ENCODE data around the gene IRX3.

The IRX3 gene

DNA sequence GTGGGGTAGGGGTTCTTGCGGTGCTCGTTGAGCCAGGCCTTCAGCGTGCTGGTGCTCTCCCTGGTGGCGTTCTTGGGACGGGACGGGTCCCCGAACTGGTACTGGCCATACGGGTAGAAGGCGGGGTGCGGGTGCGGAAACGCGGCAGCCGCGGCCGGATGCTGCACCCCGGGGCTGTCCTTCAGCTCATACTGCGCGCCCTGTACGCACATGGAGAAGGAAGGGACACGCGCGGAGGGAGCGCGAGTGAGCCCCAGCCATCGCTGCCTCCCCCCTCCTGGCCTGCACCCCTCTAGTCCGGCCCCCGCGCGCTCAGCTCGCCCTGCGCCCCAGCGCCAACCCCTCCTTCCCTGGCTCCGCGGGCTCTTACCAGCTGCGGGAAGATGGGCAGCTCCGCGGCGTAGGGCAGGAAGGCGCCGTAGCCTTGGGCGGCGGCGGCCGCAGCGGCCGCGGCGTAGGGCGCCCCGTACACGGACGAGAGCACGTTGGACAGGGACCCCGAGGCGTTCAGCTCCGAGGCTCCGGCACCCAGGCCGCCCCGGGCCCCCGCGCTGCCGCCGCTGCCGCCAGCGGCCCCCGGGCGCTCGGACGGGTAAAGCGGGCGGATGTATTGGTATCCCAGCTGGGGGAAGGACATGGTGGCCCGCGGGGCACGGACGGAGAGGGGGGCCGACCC is 1.0 kb downstream of the IRX3 start:
- peak; percentile 37 for ATAC-seq
- TF ChIP-seq, protein P1, sequence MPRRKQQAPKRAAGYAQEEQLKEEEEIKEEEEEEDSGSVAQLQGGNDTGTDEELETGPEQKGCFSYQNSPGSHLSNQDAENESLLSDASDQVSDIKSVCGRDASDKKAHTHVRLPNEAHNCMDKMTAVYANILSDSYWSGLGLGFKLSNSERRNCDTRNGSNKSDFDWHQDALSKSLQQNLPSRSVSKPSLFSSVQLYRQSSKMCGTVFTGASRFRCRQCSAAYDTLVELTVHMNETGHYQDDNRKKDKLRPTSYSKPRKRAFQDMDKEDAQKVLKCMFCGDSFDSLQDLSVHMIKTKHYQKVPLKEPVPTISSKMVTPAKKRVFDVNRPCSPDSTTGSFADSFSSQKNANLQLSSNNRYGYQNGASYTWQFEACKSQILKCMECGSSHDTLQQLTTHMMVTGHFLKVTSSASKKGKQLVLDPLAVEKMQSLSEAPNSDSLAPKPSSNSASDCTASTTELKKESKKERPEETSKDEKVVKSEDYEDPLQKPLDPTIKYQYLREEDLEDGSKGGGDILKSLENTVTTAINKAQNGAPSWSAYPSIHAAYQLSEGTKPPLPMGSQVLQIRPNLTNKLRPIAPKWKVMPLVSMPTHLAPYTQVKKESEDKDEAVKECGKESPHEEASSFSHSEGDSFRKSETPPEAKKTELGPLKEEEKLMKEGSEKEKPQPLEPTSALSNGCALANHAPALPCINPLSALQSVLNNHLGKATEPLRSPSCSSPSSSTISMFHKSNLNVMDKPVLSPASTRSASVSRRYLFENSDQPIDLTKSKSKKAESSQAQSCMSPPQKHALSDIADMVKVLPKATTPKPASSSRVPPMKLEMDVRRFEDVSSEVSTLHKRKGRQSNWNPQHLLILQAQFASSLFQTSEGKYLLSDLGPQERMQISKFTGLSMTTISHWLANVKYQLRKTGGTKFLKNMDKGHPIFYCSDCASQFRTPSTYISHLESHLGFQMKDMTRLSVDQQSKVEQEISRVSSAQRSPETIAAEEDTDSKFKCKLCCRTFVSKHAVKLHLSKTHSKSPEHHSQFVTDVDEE (CRISPR knock-in tag; IDR thresholded peaks at IDR 0.05) = no peak
- no peak for TF ChIP-seq ZNF565 (CRISPR knock-in tag; conservative IDR thresholded peaks at IDR 0.05; ENCODE audit: low read depth)
- no peak for TF ChIP-seq ISL1 (CRISPR knock-in tag; IDR thresholded peaks at IDR 0.05)
- TF ChIP-seq ZNF70 (CRISPR knock-in tag; IDR thresholded peaks at IDR 0.05) = no peak
- no peak for TF ChIP-seq BACH2 (CRISPR knock-in tag; IDR thresholded peaks at IDR 0.05; ENCODE audit: borderline replicate concordance)
- no peak for TF ChIP-seq ZNF8 (CRISPR knock-in tag; IDR thresholded peaks at IDR 0.05)
- TF ChIP-seq, protein P2, sequence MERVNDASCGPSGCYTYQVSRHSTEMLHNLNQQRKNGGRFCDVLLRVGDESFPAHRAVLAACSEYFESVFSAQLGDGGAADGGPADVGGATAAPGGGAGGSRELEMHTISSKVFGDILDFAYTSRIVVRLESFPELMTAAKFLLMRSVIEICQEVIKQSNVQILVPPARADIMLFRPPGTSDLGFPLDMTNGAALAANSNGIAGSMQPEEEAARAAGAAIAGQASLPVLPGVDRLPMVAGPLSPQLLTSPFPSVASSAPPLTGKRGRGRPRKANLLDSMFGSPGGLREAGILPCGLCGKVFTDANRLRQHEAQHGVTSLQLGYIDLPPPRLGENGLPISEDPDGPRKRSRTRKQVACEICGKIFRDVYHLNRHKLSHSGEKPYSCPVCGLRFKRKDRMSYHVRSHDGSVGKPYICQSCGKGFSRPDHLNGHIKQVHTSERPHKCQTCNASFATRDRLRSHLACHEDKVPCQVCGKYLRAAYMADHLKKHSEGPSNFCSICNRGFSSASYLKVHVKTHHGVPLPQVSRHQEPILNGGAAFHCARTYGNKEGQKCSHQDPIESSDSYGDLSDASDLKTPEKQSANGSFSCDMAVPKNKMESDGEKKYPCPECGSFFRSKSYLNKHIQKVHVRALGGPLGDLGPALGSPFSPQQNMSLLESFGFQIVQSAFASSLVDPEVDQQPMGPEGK (CRISPR knock-in tag; IDR thresholded peaks at IDR 0.05; ENCODE audit: borderline replicate concordance) = no peak
- no peak for TF ChIP-seq OSR1 (CRISPR knock-in tag; IDR thresholded peaks at IDR 0.05)
- TF ChIP-seq, protein P3, sequence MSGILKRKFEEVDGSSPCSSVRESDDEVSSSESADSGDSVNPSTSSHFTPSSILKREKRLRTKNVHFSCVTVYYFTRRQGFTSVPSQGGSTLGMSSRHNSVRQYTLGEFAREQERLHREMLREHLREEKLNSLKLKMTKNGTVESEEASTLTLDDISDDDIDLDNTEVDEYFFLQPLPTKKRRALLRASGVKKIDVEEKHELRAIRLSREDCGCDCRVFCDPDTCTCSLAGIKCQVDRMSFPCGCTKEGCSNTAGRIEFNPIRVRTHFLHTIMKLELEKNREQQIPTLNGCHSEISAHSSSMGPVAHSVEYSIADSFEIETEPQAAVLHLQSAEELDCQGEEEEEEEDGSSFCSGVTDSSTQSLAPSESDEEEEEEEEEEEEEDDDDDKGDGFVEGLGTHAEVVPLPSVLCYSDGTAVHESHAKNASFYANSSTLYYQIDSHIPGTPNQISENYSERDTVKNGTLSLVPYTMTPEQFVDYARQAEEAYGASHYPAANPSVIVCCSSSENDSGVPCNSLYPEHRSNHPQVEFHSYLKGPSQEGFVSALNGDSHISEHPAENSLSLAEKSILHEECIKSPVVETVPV (CRISPR knock-in tag; IDR thresholded peaks at IDR 0.05) = no peak
- TF ChIP-seq SNAI2 (CRISPR knock-in tag; IDR thresholded peaks at IDR 0.05) = no peak
- no peak for TF ChIP-seq ZFP3 (CRISPR knock-in tag; IDR thresholded peaks at IDR 0.05)
- TF ChIP-seq, protein P4, sequence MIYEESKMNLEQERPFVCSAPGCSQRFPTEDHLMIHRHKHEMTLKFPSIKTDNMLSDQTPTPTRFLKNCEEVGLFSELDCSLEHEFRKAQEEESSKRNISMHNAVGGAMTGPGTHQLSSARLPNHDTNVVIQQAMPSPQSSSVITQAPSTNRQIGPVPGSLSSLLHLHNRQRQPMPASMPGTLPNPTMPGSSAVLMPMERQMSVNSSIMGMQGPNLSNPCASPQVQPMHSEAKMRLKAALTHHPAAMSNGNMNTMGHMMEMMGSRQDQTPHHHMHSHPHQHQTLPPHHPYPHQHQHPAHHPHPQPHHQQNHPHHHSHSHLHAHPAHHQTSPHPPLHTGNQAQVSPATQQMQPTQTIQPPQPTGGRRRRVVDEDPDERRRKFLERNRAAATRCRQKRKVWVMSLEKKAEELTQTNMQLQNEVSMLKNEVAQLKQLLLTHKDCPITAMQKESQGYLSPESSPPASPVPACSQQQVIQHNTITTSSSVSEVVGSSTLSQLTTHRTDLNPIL (CRISPR knock-in tag; IDR thresholded peaks at IDR 0.05; ENCODE audit: low read depth) = no peak

DNA sequence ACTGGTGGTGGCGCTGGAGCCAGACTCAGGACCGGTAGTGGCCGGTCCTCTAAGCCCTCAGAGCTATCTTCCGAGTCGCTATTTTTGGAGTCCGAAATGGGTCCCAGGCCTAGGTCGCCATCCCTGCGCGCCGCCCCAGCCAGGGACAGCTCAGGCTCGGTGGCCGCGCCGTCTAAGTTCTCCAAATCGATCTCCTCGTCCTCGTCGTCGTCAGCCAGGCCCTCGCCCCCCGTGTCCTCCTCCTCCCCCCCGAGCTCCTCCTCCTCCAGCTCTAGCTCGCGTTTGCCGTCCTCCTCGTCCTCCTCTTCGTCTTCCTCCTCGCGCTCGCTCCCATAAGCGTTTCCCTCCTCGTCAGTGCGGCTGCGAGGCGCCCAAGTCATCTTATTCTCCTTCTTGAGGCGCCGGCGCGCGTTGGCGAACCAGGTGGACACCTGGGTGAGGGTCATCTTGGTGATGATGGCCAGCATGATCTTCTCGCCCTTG is 1.6 kb downstream of the IRX3 start:
- no peak for ATAC-seq
- TF ChIP-seq OSR1 (CRISPR knock-in tag; IDR thresholded peaks at IDR 0.05) (no peak), GLIS3 (CRISPR knock-in tag; IDR thresholded peaks at IDR 0.05) (no peak), PPARA (CRISPR knock-in tag; IDR thresholded peaks at IDR 0.05; ENCODE audit: borderline replicate concordance) (no peak), CSDC2 (CRISPR knock-in tag; IDR thresholded peaks at IDR 0.05) (no peak), ARNTL (CRISPR knock-in tag; IDR thresholded peaks at IDR 0.05; ENCODE audit: borderline replicate concordance, low read depth) (no peak), SNAI2 (CRISPR knock-in tag; IDR thresholded peaks at IDR 0.05) (no peak), ZFP3 (CRISPR knock-in tag; IDR thresholded peaks at IDR 0.05) (no peak)
- TF ChIP-seq, protein P4 (CRISPR knock-in tag; IDR thresholded peaks at IDR 0.05; ENCODE audit: low read depth) = no peak

DNA sequence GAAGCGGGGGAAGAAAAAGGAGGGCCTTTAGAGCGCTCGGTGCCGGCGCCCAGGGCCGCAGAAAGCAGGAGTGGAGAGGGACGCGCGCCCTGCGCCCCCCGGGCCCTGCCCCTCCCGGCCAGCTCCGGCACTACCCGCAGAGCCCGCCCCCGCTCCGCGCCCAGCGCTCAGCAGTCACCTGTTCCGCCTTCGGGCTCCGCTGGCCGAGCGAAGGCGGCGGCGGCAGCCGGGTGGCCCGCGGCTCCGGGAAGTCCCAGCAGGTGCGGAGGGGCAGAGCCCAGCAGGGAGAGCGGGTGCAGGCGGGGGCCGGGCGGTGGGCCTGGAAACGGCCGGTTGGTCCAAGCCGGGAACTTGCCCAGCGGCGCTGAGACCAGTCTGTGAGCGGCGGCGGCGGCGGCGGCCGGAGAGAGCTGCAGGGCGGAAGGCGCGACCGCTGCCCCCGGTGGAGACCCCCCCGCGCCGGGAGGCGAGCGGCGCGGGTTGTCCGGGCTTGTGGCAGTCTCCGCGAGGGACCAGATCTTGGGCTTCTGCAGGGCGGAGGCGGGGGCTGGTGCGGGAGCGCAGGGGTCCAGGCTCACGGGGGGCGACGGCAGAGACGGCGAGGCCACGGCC is 2.2 kb downstream of the IRX3 start:
- no peak for ATAC-seq
- TF ChIP-seq GLIS3 (CRISPR knock-in tag; IDR thresholded peaks at IDR 0.05) (no peak), RARB (CRISPR knock-in tag; IDR thresholded peaks at IDR 0.05) (no peak), ISL1 (CRISPR knock-in tag; IDR thresholded peaks at IDR 0.05) (no peak), ESRRG (CRISPR knock-in tag; IDR thresholded peaks at IDR 0.05) (no peak), ZNF565 (CRISPR knock-in tag; conservative IDR thresholded peaks at IDR 0.05; ENCODE audit: low read depth) (no peak), ZC3H10 (CRISPR knock-in tag; IDR thresholded peaks at IDR 0.05) (no peak), ZNF8 (CRISPR knock-in tag; IDR thresholded peaks at IDR 0.05) (no peak), ARNTL (CRISPR knock-in tag; IDR thresholded peaks at IDR 0.05; ENCODE audit: borderline replicate concordance, low read depth) (no peak), ZNF70 (CRISPR knock-in tag; IDR thresholded peaks at IDR 0.05) (no peak), TOX (CRISPR knock-in tag; IDR thresholded peaks at IDR 0.05; ENCODE audit: borderline replicate concordance) (no peak), CSDC2 (CRISPR knock-in tag; IDR thresholded peaks at IDR 0.05) (no peak), PPARA (CRISPR knock-in tag; IDR thresholded peaks at IDR 0.05; ENCODE audit: borderline replicate concordance) (no peak), OSR1 (CRISPR knock-in tag; IDR thresholded peaks at IDR 0.05) (no peak)
- TF ChIP-seq, protein P1 (CRISPR knock-in tag; IDR thresholded peaks at IDR 0.05) = no peak
- TF ChIP-seq, protein P3 (CRISPR knock-in tag; IDR thresholded peaks at IDR 0.05) = no peak

All from SK-N-SH treated with all-trans-retinoic acid at 6 μM for 48 hours (cell line).